Osteocyte (in vitro differentiated cells): ENCODE measurements around the gene ATAD3B. TPM values are rescaled to one million over a fixed set of nuclear protein-coding genes. Genes with fewer than 3 reads are reported as not detected.
"Not testable (repeated sequence)": the region's sequence is repeated elsewhere in the genome, so short reads cannot be mapped to it uniquely, and the experiment has no call there.

Experiments used
- DNase-seq: peaks from one replicate; pipeline ENCODE4 v3.0.0; 2021; ENCODE audit warnings: mixed read lengths; ENCODE audit not compliant: unreplicated experiment; ENCODE audit errors: extremely low spot score
- H3K27ac Mint-ChIP-seq: one replicate; pipeline ENCODE4 v1.8.0; 2021; ENCODE audit warnings: mild to moderate bottlenecking, mixed read lengths; ENCODE audit not compliant: unreplicated experiment
- H3K27me3 Mint-ChIP-seq: one replicate; pipeline ENCODE4 v1.8.0; 2021; ENCODE audit warnings: mixed read lengths; ENCODE audit not compliant: unreplicated experiment
- H3K36me3 Mint-ChIP-seq: one replicate; pipeline ENCODE4 v1.8.0; 2021; ENCODE audit warnings: mixed read lengths; ENCODE audit not compliant: unreplicated experiment
- H3K4me1 Mint-ChIP-seq: one replicate; pipeline ENCODE4 v1.8.0; 2021; ENCODE audit warnings: mixed read lengths; ENCODE audit not compliant: unreplicated experiment
- H3K4me3 Mint-ChIP-seq: one replicate; pipeline ENCODE4 v1.8.0; 2021; ENCODE audit warnings: mild to moderate bottlenecking, moderate library complexity, mixed read lengths; ENCODE audit not compliant: unreplicated experiment
- H3K9me3 Mint-ChIP-seq: one replicate; pipeline ENCODE4 v1.8.0; 2021; ENCODE audit warnings: mixed read lengths; ENCODE audit not compliant: unreplicated experiment
- total RNA-seq: library from RNA; stranded (reverse); gene quantifications from 2 replicates; pipeline ENCODE4 v1.2.1, GENCODE V29; 2021
- TF ChIP-seq, protein P1 (sequence below): fragments of 200-600 bp; sonication (generic); IDR thresholded peaks from 2 replicates; pipeline ENCODE4 v1.5.0; 2021; ENCODE audit warnings: antibody characterized with exemption, mild to moderate bottlenecking, moderate library complexity

ATAD3B gene
- total RNA-seq, 1 donor from 2014 or later, result 26.9 TPM

DNA sequence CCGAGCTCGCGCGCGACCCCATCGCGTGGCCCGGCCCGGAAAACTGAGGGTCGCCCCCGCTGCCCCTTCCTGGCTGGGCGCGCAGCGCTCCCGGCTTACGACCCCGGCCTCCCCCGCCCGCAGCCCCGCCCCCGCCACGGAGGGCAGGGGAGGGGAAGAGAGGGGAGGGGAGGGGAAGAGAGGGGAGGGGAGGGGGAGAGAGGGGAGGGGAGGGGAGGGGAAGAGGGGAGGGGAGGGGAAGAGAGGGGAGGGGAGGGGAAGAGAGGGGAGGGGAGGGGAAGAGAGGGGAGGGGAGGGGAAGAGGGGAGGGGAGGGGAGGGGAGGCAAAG, 43.8 kb upstream of the ATAD3B start:
- TF ChIP-seq, protein P1, sequence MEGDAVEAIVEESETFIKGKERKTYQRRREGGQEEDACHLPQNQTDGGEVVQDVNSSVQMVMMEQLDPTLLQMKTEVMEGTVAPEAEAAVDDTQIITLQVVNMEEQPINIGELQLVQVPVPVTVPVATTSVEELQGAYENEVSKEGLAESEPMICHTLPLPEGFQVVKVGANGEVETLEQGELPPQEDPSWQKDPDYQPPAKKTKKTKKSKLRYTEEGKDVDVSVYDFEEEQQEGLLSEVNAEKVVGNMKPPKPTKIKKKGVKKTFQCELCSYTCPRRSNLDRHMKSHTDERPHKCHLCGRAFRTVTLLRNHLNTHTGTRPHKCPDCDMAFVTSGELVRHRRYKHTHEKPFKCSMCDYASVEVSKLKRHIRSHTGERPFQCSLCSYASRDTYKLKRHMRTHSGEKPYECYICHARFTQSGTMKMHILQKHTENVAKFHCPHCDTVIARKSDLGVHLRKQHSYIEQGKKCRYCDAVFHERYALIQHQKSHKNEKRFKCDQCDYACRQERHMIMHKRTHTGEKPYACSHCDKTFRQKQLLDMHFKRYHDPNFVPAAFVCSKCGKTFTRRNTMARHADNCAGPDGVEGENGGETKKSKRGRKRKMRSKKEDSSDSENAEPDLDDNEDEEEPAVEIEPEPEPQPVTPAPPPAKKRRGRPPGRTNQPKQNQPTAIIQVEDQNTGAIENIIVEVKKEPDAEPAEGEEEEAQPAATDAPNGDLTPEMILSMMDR, result no peak
- no peaks in the 10 kb centered on the region for H3K36me3 Mint-ChIP-seq
- H3K9me3 Mint-ChIP-seq, result no peaks in the 10 kb centered on the region
- no peak overlapping the region for H3K27ac Mint-ChIP-seq
- no peak for DNase-seq
- no peaks in the 10 kb centered on the region for H3K27me3 Mint-ChIP-seq
- peaks cover 31% of the 10 kb centered on the region for H3K4me1 Mint-ChIP-seq
- H3K4me3 Mint-ChIP-seq, result no peak overlapping the region

DNA sequence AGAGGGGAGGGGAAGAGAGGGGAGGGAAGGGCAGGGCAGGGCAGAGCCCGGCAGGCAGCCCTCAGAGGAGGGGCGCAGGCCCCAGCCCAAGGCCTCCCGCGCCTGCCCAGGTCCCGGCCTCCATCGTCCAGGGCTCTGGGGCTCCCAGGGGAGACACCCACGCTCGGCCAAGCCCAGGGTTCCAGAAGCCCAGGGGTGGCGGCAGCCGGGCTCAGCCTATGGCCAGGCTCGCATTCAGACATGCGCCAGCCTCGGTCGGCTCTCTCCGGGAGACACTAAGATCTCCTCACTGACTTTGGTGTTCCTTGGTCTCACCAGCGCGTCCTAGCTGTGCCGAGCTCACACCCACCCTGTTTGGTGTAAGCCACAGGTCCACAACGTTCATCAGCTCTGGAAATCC, 43.4 kb upstream of the ATAD3B start:
- Mint-ChIP-seq H3K9me3 (no peaks in the 10 kb centered on the region), H3K4me1 (peaks cover 35% of the 10 kb centered on the region), H3K27ac (no peak overlapping the region), H3K4me3 (peak overlapping the region; percentile 56), H3K27me3 (no peaks in the 10 kb centered on the region), H3K36me3 (no peaks in the 10 kb centered on the region)
- DNase-seq, result no peak
- TF ChIP-seq, protein P1, result no peak

DNA sequence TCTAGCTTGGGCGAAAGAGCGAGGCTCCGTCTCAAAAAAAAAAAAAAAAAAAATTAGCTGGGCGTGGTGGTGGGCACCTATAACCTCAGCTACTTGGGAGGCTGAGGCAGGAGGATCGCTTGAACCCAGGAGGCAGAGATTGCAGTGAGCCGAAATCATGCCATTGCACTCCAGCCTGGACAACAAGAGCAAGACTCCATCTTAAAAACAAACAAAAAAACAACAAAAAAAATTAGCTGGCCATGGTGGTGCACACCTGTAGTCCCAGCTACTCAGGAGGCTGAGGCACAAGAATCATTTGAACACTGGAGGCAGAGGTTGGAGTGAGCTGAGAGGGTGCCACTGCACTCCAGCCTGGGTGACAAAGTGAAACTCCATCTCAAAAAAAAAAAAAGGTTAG, 42.6 kb upstream of the ATAD3B start:
- peaks cover 39% of the 10 kb centered on the region for H3K4me1 Mint-ChIP-seq
- not testable (repeated sequence) for H3K4me3 Mint-ChIP-seq, H3K36me3 Mint-ChIP-seq, H3K9me3 Mint-ChIP-seq, DNase-seq, H3K27ac Mint-ChIP-seq, H3K27me3 Mint-ChIP-seq

DNA sequence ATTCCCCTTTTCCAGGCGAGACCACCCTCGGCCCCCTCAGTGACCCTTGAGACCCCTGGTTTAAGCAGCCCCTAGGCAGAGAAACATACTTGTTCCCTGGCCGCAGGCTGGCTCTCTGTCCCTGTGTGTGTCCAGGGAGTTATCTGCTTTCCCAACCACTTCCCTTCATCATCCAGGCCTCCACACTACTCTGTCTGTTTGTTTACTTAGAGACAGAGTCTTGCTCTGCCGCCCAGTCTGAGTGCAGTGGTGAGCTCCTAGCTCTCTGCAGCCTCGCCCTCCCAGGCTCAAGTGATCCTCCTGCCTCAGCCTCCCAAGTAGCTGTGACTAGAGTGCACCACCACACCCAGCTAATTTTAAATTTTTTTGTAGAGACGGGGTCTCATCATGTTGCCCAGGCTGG, 41.9 kb upstream of the ATAD3B start:
- peaks cover 41% of the 10 kb centered on the region for H3K4me1 Mint-ChIP-seq
- no peak for DNase-seq
- peak overlapping the region; percentile 14 for H3K4me3 Mint-ChIP-seq
- no peaks in the 10 kb centered on the region for H3K27me3 Mint-ChIP-seq
- TF ChIP-seq, protein P1, result no peak
- H3K9me3 Mint-ChIP-seq, result no peaks in the 10 kb centered on the region
- H3K27ac Mint-ChIP-seq, result peak overlapping the region; percentile 82
- H3K36me3 Mint-ChIP-seq, result no peaks in the 10 kb centered on the region

DNA sequence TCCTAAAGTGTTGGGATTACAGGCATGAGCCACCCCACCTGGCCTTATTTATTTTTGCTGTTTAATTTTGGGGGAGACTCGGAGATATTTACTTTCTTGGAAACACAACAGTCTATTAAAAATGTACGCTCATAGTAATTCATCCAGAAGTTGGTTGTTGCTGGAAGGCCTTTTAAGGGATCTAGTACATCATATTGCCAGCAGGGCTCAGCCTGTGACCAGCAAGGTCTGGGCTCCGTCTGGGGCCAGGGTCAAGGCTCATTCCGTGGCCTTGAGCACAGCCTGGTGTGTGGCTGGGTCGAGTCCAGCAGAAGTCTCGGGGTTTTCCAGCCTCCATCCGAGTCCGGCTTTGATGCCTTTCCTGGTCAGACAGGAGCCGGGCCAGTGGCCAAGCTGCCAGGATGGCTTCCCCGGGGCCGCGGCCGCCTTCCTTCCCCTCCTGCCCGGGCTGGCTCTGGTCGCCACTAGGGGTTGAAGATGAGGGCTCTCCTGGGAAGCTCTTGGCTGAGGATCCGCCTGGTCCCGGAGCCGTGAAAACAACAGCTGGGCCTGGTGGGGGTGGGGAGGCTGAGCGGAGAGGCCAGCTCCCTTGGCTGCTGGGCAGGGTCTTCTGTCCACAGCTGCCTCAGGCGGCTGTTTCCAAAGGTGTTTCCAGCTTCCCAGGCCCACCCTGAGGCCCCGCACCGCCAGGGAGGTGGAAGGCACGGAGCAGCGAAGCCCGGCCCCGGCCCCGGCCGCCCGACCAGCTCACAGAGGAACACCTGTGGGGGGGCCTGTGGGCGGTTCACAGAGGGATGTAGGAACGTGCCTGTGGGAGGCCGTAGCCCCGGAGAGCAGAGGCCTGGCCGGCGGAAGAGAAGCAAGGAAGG, 41.2 kb upstream of the ATAD3B start:
- peaks cover 46% of the 10 kb centered on the region for H3K4me1 Mint-ChIP-seq
- H3K9me3 Mint-ChIP-seq, result no peaks in the 10 kb centered on the region
- TF ChIP-seq, protein P1, result peak; percentile 22
- DNase-seq, result peak; percentile 87
- H3K4me3 Mint-ChIP-seq, result no peak overlapping the region
- peak overlapping the region; percentile 82 for H3K27ac Mint-ChIP-seq
- no peaks in the 10 kb centered on the region for H3K36me3 Mint-ChIP-seq
- H3K27me3 Mint-ChIP-seq, result no peaks in the 10 kb centered on the region
